Loucy (cell line): Measurements from ENCODE around the gene SPEG.

Experiments
- H2AFZ ChIP-seq: fragments of 200-600 bp; sonication (generic); 2 replicates; pipeline ENCODE4 v1.6.0; 2016; ENCODE audit warnings: antibody characterized with exemption, mild to moderate bottlenecking, low read length, moderate library complexity
- H3F3A ChIP-seq: fragments of 200-600 bp; 2 replicates; pipeline ENCODE4 v1.6.0; 2016; ENCODE audit warnings: antibody characterized with exemption, low read depth, mild to moderate bottlenecking
- H3K27me3 ChIP-seq: fragments of 200-600 bp; sonication (generic); 2 replicates; pipeline ENCODE4 v1.6.1; 2014; ENCODE audit warnings: low read length, mild to moderate bottlenecking; ENCODE audit not compliant: insufficient read depth, poor library complexity, severe bottlenecking
- H3K36me3 ChIP-seq: fragments of 200-600 bp; sonication (generic); 2 replicates; pipeline ENCODE4 v1.6.1; 2016; ENCODE audit warnings: low read length; ENCODE audit not compliant: insufficient read depth
- H3K4me1 ChIP-seq: fragments of 200-600 bp; sonication (generic); 2 replicates; pipeline ENCODE4 v1.5.1; 2014; ENCODE audit warnings: low read length, mild to moderate bottlenecking; ENCODE audit not compliant: insufficient read depth, poor library complexity, severe bottlenecking
- H3K4me2 ChIP-seq: fragments of 200-600 bp; sonication (generic); 2 replicates; pipeline ENCODE4 v1.6.0; 2014; ENCODE audit warnings: antibody characterized with exemption, low read length, low read depth, mild to moderate bottlenecking; ENCODE audit not compliant: poor library complexity, severe bottlenecking
- H3K4me3 ChIP-seq: fragments of 200-600 bp; sonication (generic); 2 replicates; pipeline ENCODE4 v1.5.1; 2014; ENCODE audit warnings: low read length, mild to moderate bottlenecking, mixed read lengths; ENCODE audit not compliant: poor library complexity, severe bottlenecking
- H3K79me2 ChIP-seq: fragments of 200-600 bp; sonication (generic); 2 replicates; pipeline ENCODE4 v1.6.1; 2014; ENCODE audit warnings: low read length; ENCODE audit not compliant: insufficient read depth
- H3K9ac ChIP-seq: fragments of 200-600 bp; sonication (generic); 2 replicates; pipeline ENCODE4 v1.6.0; 2014; ENCODE audit warnings: mild to moderate bottlenecking, low read depth, low read length, moderate library complexity; ENCODE audit not compliant: poor library complexity, severe bottlenecking
- H3K9me2 ChIP-seq: fragments of 200-600 bp; sonication (generic); replicated peaks from 2 replicates; pipeline ENCODE4 v1.6.1; 2016; ENCODE audit warnings: low read depth, low read length, mixed read lengths
- H3K9me3 ChIP-seq: fragments of 200-600 bp; sonication (generic); 2 replicates; pipeline ENCODE4 v1.6.1; 2014; ENCODE audit warnings: mild to moderate bottlenecking, antibody characterized with exemption, low read length, low read depth; ENCODE audit not compliant: insufficient read depth
- H4K20me1 ChIP-seq: fragments of 200-600 bp; sonication (generic); 2 replicates; pipeline ENCODE4 v1.6.0; 2014; ENCODE audit warnings: antibody characterized with exemption, low read length, mild to moderate bottlenecking; ENCODE audit not compliant: insufficient read depth, poor library complexity, severe bottlenecking
- CTCF ChIP-seq: fragments of 200-600 bp; sonication (generic); conservative IDR thresholded peaks from 2 replicates; pipeline ENCODE4 v1.5.1; 2014; ENCODE audit warnings: mild to moderate bottlenecking, antibody characterized with exemption, low read length
- EZH2phosphoT487 ChIP-seq: fragments of 200-600 bp; IDR thresholded peaks from 2 replicates; pipeline ENCODE4 v1.6.1; 2018; ENCODE audit warnings: antibody characterized with exemption, mild to moderate bottlenecking, moderate library complexity, borderline replicate concordance

SPEG gene

GRCh38 chr2:219400562-219400961 is 34.1 kb upstream of the SPEG start:
- Histone ChIP-seq H3F3A (no peaks in the 10 kb centered on the region), H3K4me1 (peaks cover 4% of the 10 kb centered on the region), H3K79me2 (no peaks in the 10 kb centered on the region), H3K9me2 (no peaks in the 10 kb centered on the region), H3K4me2 (no peak overlapping the region), H2AFZ (no peak overlapping the region), H3K36me3 (no peaks in the 10 kb centered on the region), H4K20me1 (no peaks in the 10 kb centered on the region), H3K27me3 (no peaks in the 10 kb centered on the region), H3K9me3 (no peaks in the 10 kb centered on the region), H3K4me3 (no peak overlapping the region), H3K9ac (no peak overlapping the region)
- TF ChIP-seq CTCF (no peak), EZH2phosphoT487 (no peak)

DNA sequence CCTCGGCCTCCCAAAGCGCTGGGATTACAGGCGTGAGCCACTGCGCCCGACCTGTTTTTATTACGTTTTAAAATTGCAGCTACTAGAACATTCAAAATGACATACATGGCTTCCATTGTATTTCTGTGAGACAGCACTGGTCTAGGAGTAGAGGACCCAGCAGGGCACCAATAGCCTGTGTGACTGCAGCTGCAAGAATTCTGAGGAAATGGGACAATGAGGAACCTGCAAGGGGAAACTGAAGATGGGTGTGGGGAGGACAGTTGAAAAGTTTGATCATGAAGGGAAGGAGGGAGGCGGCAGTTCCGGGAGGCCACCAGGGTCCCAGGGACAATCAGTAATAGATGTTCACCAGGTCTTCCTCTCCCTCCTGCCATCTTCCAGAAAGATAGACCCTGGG is 33.0 kb upstream of the SPEG start:
- Histone ChIP-seq H3K9me3 (no peaks in the 10 kb centered on the region), H3K27me3 (no peaks in the 10 kb centered on the region), H3F3A (no peaks in the 10 kb centered on the region), H4K20me1 (no peaks in the 10 kb centered on the region), H3K36me3 (no peaks in the 10 kb centered on the region), H3K9ac (no peak overlapping the region), H3K4me2 (no peak overlapping the region), H3K79me2 (no peaks in the 10 kb centered on the region), H2AFZ (no peak overlapping the region), H3K4me3 (no peak overlapping the region), H3K9me2 (no peaks in the 10 kb centered on the region), H3K4me1 (peaks cover 4% of the 10 kb centered on the region)
- TF ChIP-seq CTCF (no peak), EZH2phosphoT487 (no peak)

DNA sequence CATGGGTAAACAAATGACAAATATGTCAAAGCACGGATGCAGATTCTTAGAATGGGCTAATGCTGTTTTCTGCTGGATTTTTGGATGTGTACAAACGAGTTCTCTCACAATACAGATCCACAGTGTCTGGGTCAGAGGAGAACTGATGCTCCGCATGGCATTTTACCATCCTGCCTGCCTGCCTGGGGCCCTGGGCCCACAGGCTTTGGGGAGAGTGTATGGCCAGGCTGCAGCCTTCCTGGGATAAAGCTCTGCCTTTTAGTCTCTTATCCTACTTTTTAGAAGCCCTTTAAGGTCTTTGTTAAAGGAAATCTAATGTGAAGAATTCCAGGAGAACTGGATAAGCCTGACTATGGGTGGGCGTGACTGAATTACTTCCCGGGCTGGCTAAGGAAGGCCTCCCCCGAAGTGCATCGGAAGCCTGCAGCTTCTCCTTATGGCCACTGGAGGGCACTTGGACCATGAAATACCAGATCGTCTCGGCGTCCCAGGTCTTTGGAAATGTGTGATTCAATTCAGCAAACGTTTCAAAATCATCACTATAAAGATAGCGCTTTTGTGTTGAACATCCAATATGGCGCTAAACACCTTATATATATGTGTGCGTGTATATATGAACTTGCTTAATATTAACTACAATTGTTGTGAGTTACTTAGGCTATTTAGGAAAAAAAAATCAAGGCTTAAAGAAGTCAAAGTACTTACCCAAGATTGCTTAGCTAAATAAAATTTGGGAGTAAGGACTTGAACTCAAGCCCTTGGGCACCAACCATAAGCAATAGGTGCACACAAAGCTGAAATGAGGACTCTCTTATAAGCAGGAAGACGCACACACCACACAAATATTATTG is 31.8 kb upstream of the SPEG start:
- Histone ChIP-seq H3K9ac (no peak overlapping the region), H3K27me3 (no peaks in the 10 kb centered on the region), H3K79me2 (no peaks in the 10 kb centered on the region), H3K4me2 (no peak overlapping the region), H4K20me1 (no peaks in the 10 kb centered on the region), H3K9me3 (no peaks in the 10 kb centered on the region), H3K36me3 (no peaks in the 10 kb centered on the region), H2AFZ (no peak overlapping the region), H3F3A (no peaks in the 10 kb centered on the region), H3K9me2 (no peaks in the 10 kb centered on the region), H3K4me3 (no peak overlapping the region), H3K4me1 (no peaks in the 10 kb centered on the region)
- TF ChIP-seq EZH2phosphoT487, result no peak
- peak; percentile 97 for TF ChIP-seq CTCF
